IMR-90 (cell line): ENCODE measurements around the gene NARF. TPM values are rescaled to one million over a fixed set of nuclear protein-coding genes. Genes with fewer than 3 reads are reported as not detected.

Experiments used
- ATAC-seq: fragments of 200-7000 bp; cut with Tn5 transposase; 2 replicates; pipeline ENCODE4 v1.9.1; 2020; ENCODE audit warnings: low read depth, mild to moderate bottlenecking, moderate library complexity
- BruUV-seq: library from RNA; stranded (reverse); fragments of 400-500 nt; replicated peaks from 2 replicates; lab custom pipeline; 2021; lab: Mats Ljungman, UMichigan
- CTCF ChIA-PET: fragments of 300-600 bp; formaldehyde crosslinking; extraction: SDS; loops from one replicate; lab custom pipeline; 2021; ENCODE audit warnings: antibody characterized with exemption; lab: Yijun Ruan, JAX
- POLR2A ChIA-PET: fragments of 300-600 bp; sonication (Branson Sonifier 250); formaldehyde crosslinking; loops from one replicate; lab custom pipeline; 2022; ENCODE audit warnings: antibody characterized with exemption; ENCODE audit not compliant: unreplicated experiment; lab: Charles Lee
- DNase-seq: peaks from one replicate; pipeline ENCODE4 v3.0.0; 2013
- H2AFZ ChIP-seq: replicated peaks from 2 replicates; pipeline ENCODE3; 2013; ENCODE audit warnings: low read length, mild to moderate bottlenecking; ENCODE audit not compliant: poor library complexity
- H2AK5ac ChIP-seq: 2 replicates; pipeline ENCODE4 v1.6.1; 2013; ENCODE audit warnings: low read depth, low read length, inconsistent platforms
- H2AK9ac ChIP-seq: replicated peaks from 2 replicates; pipeline ENCODE3; 2013; ENCODE audit warnings: mild to moderate bottlenecking, low read depth, low read length, moderate library complexity; ENCODE audit not compliant: poor library complexity
- H2BK120ac ChIP-seq: 2 replicates; pipeline ENCODE4 v1.6.1; 2013; ENCODE audit warnings: low read depth, low read length, inconsistent platforms
- H2BK15ac ChIP-seq: 3 replicates; pipeline ENCODE4 v1.6.1; 2013; ENCODE audit warnings: low read depth, low read length, inconsistent platforms
- H2BK20ac ChIP-seq: 2 replicates; pipeline ENCODE4 v1.6.1; 2013; ENCODE audit warnings: low read depth, mild to moderate bottlenecking, inconsistent platforms, low read length, moderate library complexity
- H2BK5ac ChIP-seq: 2 replicates; pipeline ENCODE4 v1.6.1; 2013; ENCODE audit warnings: mild to moderate bottlenecking, low read depth, low read length, inconsistent platforms; ENCODE audit not compliant: poor library complexity, severe bottlenecking
- H3K14ac ChIP-seq: replicated peaks from 2 replicates; pipeline ENCODE4 v1.6.1; 2013; ENCODE audit warnings: low read depth, low read length, inconsistent platforms
- H3K18ac ChIP-seq: 2 replicates; pipeline ENCODE4 v1.6.1; 2013; ENCODE audit warnings: low read depth, low read length, control low read depth
- H3K23ac ChIP-seq: 2 replicates; pipeline ENCODE4 v1.6.1; 2013; ENCODE audit warnings: low read depth, low read length, inconsistent platforms
- H3K27ac ChIP-seq: 2 replicates; pipeline ENCODE4 v1.5.1; 2013; ENCODE audit warnings: mild to moderate bottlenecking, control low read depth, low read length; ENCODE audit not compliant: insufficient read depth
- H3K27me3 ChIP-seq: 2 replicates; pipeline ENCODE4 v1.6.1; 2013; ENCODE audit warnings: low read length; ENCODE audit not compliant: control insufficient read depth, insufficient read depth
- H3K36me3 ChIP-seq: 2 replicates; pipeline ENCODE4 v1.6.1; 2013; ENCODE audit warnings: low read length, mixed read lengths; ENCODE audit not compliant: control insufficient read depth, insufficient read depth
- H3K4ac ChIP-seq: 2 replicates; pipeline ENCODE4 v1.6.1; 2013; ENCODE audit warnings: low read depth, low read length, inconsistent platforms
- H3K4me1 ChIP-seq: 2 replicates; pipeline ENCODE4 v1.6.1; 2013; ENCODE audit warnings: low read length, mixed read lengths; ENCODE audit not compliant: control insufficient read depth, insufficient read depth
- H3K4me2 ChIP-seq: 2 replicates; pipeline ENCODE4 v1.6.1; 2013; ENCODE audit warnings: low read depth, mild to moderate bottlenecking, control low read depth, low read length, moderate library complexity
- H3K4me3 ChIP-seq: 2 replicates; pipeline ENCODE4 v1.5.1; 2013; ENCODE audit warnings: low read depth, mild to moderate bottlenecking, control low read depth, low read length, moderate library complexity; ENCODE audit not compliant: insufficient read depth
- H3K56ac ChIP-seq: 2 replicates; pipeline ENCODE4 v1.6.1; 2013; ENCODE audit warnings: low read length, inconsistent platforms; ENCODE audit not compliant: insufficient read depth; ENCODE audit errors: extremely low read depth
- H3K79me1 ChIP-seq, 2 experiments: 2 replicates each; pipeline ENCODE4 v1.6.1; 2013; ENCODE audit warnings: low read length in 2 of 2, inconsistent platforms in 1 of 2, low read depth in 1 of 2
- H3K9ac ChIP-seq: 2 replicates; pipeline ENCODE4 v1.6.1; 2013; ENCODE audit warnings: low read depth, low read length, control low read depth
- H3K9me1 ChIP-seq: 2 replicates; pipeline ENCODE4 v1.6.1; 2013; ENCODE audit warnings: low read length, inconsistent platforms; ENCODE audit not compliant: insufficient read depth
- H3K9me3 ChIP-seq: 2 replicates; pipeline ENCODE4 v1.6.1; 2013; ENCODE audit warnings: low read length; ENCODE audit not compliant: control insufficient read depth, insufficient read depth
- H4K20me1 ChIP-seq: 2 replicates; pipeline ENCODE4 v1.6.1; 2013; ENCODE audit warnings: low read length, inconsistent platforms; ENCODE audit not compliant: insufficient read depth
- H4K5ac ChIP-seq: 2 replicates; pipeline ENCODE4 v1.6.1; 2013; ENCODE audit warnings: mild to moderate bottlenecking, low read depth, low read length, control low read depth
- H4K8ac ChIP-seq, 2 experiments: 2 replicates each; pipeline ENCODE4 v1.6.1; 2013; ENCODE audit warnings: low read depth in 2 of 2, low read length in 2 of 2, control low read depth in 1 of 2, inconsistent platforms in 1 of 2
- H4K91ac ChIP-seq: 2 replicates; pipeline ENCODE4 v1.6.1; 2013; ENCODE audit warnings: low read depth, low read length, inconsistent platforms; ENCODE audit not compliant: insufficient read depth
- BHLHE40 ChIP-seq: fragments of 150-350 bp; IDR thresholded peaks from 2 replicates; pipeline ENCODE4 v1.6.1; 2016; ENCODE audit warnings: mild to moderate bottlenecking, low read depth, low read length
- CEBPB ChIP-seq: IDR thresholded peaks from 2 replicates; pipeline ENCODE4 v1.6.1; 2012; ENCODE audit warnings: low read depth, low read length, improper control_type of control experiment
- FOS ChIP-seq: fragments of 150-350 bp; IDR thresholded peaks from 2 replicates; pipeline ENCODE4 v1.6.1; 2016; ENCODE audit warnings: low read depth, low read length
- MAZ ChIP-seq: IDR thresholded peaks from 2 replicates; pipeline ENCODE4 v1.6.1; 2012; ENCODE audit warnings: low read depth, mild to moderate bottlenecking, low read length, improper control_type of control experiment, moderate library complexity, borderline replicate concordance
- MXI1 ChIP-seq: IDR thresholded peaks from 2 replicates; pipeline ENCODE4 v1.6.1; 2012; ENCODE audit warnings: low read depth, mild to moderate bottlenecking, low read length, moderate library complexity, borderline replicate concordance
- NFE2L2 ChIP-seq: fragments of 150-350 bp; IDR thresholded peaks from 2 replicates; pipeline ENCODE4 v1.6.1; 2016; ENCODE audit warnings: low read depth, mild to moderate bottlenecking, low read length
- POLR2A ChIP-seq: IDR thresholded peaks from 2 replicates; pipeline ENCODE4 v1.6.1; 2012; ENCODE audit warnings: mild to moderate bottlenecking, low read depth, low read length
- RAD21 ChIP-seq: IDR thresholded peaks from 2 replicates; pipeline ENCODE4 v1.6.1; 2012; ENCODE audit warnings: low read length, improper control_type of control experiment
- RCOR1 ChIP-seq: IDR thresholded peaks from 2 replicates; pipeline ENCODE4 v1.6.1; 2012; ENCODE audit warnings: mild to moderate bottlenecking, low read length, improper control_type of control experiment; ENCODE audit not compliant: insufficient replicate concordance
- RFX5 ChIP-seq: IDR thresholded peaks from 2 replicates; pipeline ENCODE4 v1.8.0; 2012; ENCODE audit warnings: low read depth, mild to moderate bottlenecking, low read length, moderate library complexity
- SMC3 ChIP-seq: fragments of 150-350 bp; IDR thresholded peaks from 2 replicates; pipeline ENCODE4 v1.6.1; 2016; ENCODE audit warnings: low read depth, mild to moderate bottlenecking, antibody characterized with exemption, low read length, moderate library complexity
- WGBS, 2 experiments: methylation state at CpG; one replicate each; pipeline versions ENCODE4 v1.1.5 to v1.1.7; 2013; ENCODE audit warnings: missing lambda C conversion rate in 2 of 2; ENCODE audit not compliant: insufficient read length in 1 of 2; ENCODE audit errors: extremely low coverage in 2 of 2; 5-methylcytosine and 5-hydroxymethylcytosine counted together
- dilution Hi-C: fragments of 300-500 bp; cut with HindIII; formaldehyde crosslinking; loops from one replicate; pipeline ENCODE4 v1.14.3; 2018; ENCODE audit warnings: low sequenced_read_pairs; ENCODE audit not compliant: unreplicated experiment
- in situ Hi-C: fragments of 300-500 bp; cut with MboI; formaldehyde crosslinking; loops from 3 replicates; pipeline ENCODE4 v1.14.3; 2019; ENCODE audit warnings: low sequenced_read_pairs, inconsistent platforms, mixed read lengths
- intact Hi-C: fragments of 100-400 bp; cut with micrococcal nuclease; formaldehyde crosslinking; loops from 2 replicates; pipeline ENCODE4 v1.10.0; 2022
- polyA plus RNA-seq, 3 experiments: library from polyadenylated mRNA; depleted of rRNA; stranded (reverse); fragments of >200 nt; gene quantifications; 2 replicates each; pipeline ENCODE4 v1.2.3, GENCODE V29; 2012; ENCODE audit warnings: low replicate concordance in 1 of 3
- total RNA-seq: library from RNA; depleted of rRNA; stranded (reverse); fragments of >200 nt; gene quantifications from 2 replicates; pipeline ENCODE4 v1.2.3, GENCODE V29; 2012
- TF ChIP-seq, protein P1 (sequence below): fragments of 150-350 bp; IDR thresholded peaks from 2 replicates; pipeline ENCODE4 v1.6.1; 2016; ENCODE audit warnings: low read depth, mild to moderate bottlenecking, low read length, moderate library complexity, borderline replicate concordance
- TF ChIP-seq, protein P2 (sequence below): fragments of 150-350 bp; IDR thresholded peaks from 2 replicates; pipeline ENCODE4 v1.6.1; 2017; ENCODE audit warnings: mild to moderate bottlenecking, antibody characterized with exemption, low read length, low read depth
- TF ChIP-seq, protein P3 (sequence below): conservative IDR thresholded peaks from 2 replicates; pipeline ENCODE4 v1.5.1; 2012; ENCODE audit warnings: mild to moderate bottlenecking, low read depth, low read length, improper control_type of control experiment

NARF gene
- total and polyA plus RNA-seq, 2 of the 4 experiments (the other 2 are of a cell fraction), result 83.7 to 94.8 TPM

DNA sequence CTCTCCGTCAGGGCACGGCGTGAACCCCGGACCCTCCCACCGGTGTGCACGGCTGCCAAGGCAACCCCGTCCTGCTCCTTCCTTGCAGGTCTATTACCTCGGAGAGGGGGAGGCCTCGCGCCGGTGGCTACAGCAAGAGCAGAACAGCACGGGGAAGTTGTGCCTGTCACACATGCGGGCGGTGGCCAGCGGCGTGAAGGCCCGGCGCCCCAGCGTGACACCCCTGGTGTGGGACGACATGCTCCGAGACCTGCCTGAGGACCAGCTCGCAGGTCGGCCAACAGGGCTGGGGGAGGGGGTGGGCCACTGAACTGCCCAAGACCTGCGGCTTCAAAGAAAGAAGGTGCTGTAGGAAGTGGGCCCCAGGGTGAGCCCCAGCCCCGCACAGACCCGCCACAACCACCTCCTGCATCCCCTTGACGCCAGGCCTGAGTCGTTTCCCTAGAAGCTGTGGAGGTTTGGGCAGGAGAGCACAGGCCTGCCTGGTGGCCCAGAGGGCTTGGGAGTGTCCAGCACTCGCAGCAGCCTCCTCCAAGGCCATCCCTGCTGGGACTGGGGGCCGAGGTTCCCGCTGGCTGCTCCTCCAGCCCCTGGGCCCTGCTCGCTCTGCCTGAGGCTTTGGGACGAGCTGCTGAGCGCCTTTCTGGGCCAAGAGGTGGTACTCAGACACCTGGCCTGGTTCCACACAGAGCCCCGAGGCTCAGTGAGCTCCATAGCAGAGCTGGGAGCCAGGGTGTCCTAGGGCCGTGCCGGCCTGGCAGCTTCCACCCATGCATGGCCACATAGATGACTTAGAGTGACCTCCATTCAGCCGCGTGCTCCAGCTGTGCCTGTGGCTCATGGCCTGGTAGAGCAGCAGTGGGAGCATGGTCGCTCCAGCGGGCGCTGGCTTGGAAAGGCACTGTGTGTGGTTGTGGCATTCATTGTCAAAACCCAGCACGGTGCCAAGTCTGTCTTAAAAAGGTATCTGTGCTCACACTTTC lies 22.6 kb upstream of the NARF start:
- no peak overlapping the region for H2AK5ac ChIP-seq
- dilution Hi-C loops, result no loop called here
- peaks cover 3% of the 10 kb centered on the region for H3K4me1 ChIP-seq
- H3K18ac ChIP-seq, result no peak overlapping the region
- H2AK9ac ChIP-seq, result no peak overlapping the region
- H3K36me3 ChIP-seq, result peaks cover 2% of the 10 kb centered on the region
- CTCF ChIA-PET, result no interaction called here
- 0 out of 2 replicates have a peak, but pooled peaks cover under 1% of the 10 kb centered on the region for H4K20me1 ChIP-seq
- no peak overlapping the region for H3K4ac ChIP-seq
- intact Hi-C loops, result no loop called here
- H4K5ac ChIP-seq, result no peak overlapping the region
- DNase-seq (no peak), ATAC-seq (no peak)
- H3K9ac ChIP-seq, result no peak overlapping the region
- H3K4me3 ChIP-seq, result no peak overlapping the region
- H3K9me3 ChIP-seq, result no peaks in the 10 kb centered on the region
- H3K56ac ChIP-seq, result no peak overlapping the region
- no peak overlapping the region for H4K91ac ChIP-seq
- H3K23ac ChIP-seq, result no peak overlapping the region
- no peak overlapping the region for H4K8ac ChIP-seq
- H3K27me3 ChIP-seq, result no peaks in the 10 kb centered on the region
- no peak overlapping the region for H2BK5ac ChIP-seq
- POLR2A ChIA-PET, result no interaction called here
- 92% methylated on average over 24 of the region's 43 CpGs; no CpG with 5 or more reads in 1 of the 2 experiments for WGBS, 2 experiments
- no peak overlapping the region for H2BK120ac ChIP-seq
- no peak overlapping the region for H3K27ac ChIP-seq
- in situ Hi-C loops, result no loop called here
- BruUV-seq, result no TSS peak
- H2AFZ ChIP-seq, result peak overlapping the region; percentile 33
- H3K14ac ChIP-seq, result no peak overlapping the region
- H3K79me1 ChIP-seq, result no peaks in the 10 kb centered on the region
- no peak overlapping the region for H2BK20ac ChIP-seq
- no peak overlapping the region for H3K4me2 ChIP-seq
- no peak overlapping the region for H2BK15ac ChIP-seq
- no peaks in the 10 kb centered on the region; the same call in 1 of the 2 replicates for H3K9me1 ChIP-seq
- TF ChIP-seq, protein P1, sequence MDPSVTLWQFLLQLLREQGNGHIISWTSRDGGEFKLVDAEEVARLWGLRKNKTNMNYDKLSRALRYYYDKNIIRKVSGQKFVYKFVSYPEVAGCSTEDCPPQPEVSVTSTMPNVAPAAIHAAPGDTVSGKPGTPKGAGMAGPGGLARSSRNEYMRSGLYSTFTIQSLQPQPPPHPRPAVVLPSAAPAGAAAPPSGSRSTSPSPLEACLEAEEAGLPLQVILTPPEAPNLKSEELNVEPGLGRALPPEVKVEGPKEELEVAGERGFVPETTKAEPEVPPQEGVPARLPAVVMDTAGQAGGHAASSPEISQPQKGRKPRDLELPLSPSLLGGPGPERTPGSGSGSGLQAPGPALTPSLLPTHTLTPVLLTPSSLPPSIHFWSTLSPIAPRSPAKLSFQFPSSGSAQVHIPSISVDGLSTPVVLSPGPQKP, result no peak
- TF ChIP-seq MAZ, result no peak
- TF ChIP-seq RFX5, result no peak
- TF ChIP-seq BHLHE40, result no peak
- TF ChIP-seq MXI1, result no peak
- TF ChIP-seq RCOR1, result no peak
- TF ChIP-seq, protein P2, sequence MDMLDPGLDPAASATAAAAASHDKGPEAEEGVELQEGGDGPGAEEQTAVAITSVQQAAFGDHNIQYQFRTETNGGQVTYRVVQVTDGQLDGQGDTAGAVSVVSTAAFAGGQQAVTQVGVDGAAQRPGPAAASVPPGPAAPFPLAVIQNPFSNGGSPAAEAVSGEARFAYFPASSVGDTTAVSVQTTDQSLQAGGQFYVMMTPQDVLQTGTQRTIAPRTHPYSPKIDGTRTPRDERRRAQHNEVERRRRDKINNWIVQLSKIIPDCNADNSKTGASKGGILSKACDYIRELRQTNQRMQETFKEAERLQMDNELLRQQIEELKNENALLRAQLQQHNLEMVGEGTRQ, result no peak
- TF ChIP-seq, protein P3, sequence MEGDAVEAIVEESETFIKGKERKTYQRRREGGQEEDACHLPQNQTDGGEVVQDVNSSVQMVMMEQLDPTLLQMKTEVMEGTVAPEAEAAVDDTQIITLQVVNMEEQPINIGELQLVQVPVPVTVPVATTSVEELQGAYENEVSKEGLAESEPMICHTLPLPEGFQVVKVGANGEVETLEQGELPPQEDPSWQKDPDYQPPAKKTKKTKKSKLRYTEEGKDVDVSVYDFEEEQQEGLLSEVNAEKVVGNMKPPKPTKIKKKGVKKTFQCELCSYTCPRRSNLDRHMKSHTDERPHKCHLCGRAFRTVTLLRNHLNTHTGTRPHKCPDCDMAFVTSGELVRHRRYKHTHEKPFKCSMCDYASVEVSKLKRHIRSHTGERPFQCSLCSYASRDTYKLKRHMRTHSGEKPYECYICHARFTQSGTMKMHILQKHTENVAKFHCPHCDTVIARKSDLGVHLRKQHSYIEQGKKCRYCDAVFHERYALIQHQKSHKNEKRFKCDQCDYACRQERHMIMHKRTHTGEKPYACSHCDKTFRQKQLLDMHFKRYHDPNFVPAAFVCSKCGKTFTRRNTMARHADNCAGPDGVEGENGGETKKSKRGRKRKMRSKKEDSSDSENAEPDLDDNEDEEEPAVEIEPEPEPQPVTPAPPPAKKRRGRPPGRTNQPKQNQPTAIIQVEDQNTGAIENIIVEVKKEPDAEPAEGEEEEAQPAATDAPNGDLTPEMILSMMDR, result no peak
- no peak for TF ChIP-seq FOS
- no peak for TF ChIP-seq RAD21
- no peak for TF ChIP-seq POLR2A
- TF ChIP-seq SMC3, result no peak
- TF ChIP-seq NFE2L2, result no peak
- TF ChIP-seq CEBPB, result no peak
